ENCODE results near the gene RCN1.

The RCN1 gene

DNA sequence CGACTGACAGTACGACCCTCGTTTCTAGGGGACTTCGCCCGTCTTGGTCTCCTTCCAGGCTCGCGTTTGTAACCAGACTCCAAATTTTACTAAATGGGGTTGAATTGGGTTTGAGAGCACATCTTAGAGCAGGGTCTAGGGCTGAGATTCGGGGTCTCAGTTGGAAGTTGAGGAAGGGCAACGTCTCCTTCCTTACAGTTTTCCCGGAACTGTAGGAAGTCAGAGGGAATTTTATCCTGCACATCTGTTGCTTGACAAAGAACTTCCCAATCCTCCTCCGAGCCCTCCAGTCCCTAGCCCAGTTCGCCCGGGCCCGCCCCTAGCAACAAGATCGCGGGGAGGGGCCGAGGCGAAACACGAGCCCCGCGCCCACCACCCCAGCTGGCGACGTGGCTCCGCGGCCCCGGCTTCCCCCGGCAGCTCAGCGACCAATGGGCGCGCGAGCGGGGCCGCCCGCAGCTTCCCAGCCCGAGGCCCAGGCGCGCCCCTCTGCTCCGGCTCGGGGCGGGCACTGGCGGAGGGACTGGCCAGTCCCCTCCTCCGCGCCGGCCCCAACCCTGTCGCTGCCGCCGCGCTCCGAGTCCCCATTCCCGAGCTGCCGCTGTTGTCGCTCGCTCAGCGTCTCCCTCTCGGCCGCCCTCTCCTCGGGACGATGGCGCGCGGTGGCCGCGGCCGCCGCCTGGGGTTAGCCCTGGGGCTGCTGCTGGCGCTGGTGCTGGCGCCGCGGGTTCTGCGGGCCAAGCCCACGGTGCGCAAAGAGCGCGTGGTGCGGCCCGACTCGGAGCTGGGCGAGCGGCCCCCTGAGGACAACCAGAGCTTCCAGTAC is at the start of gene RCN1:
RCN1 (plus strand) TSS at position 530 of the 826 bp plus-strand sequence; CDS start at position 653, 123 bp downstream.
- Histone ChIP-seq H3K4me3 (ENCODE audit: low read depth, low read length) (peak within 1 kb of the TSS; percentile 52), H3K9ac (peak within 1 kb of the TSS; percentile 61), H2AFZ (peak within 1 kb of the TSS; percentile 95), H3K4me1 (no peaks in the 10 kb centered on the region), H3K79me2 (no peaks in the 10 kb centered on the region), H3K4me2 (ENCODE audit: low read length) (peak within 1 kb of the TSS; percentile 53), H3K27ac (peak within 1 kb of the TSS; percentile 65), H3K36me3 (ENCODE audit: control insufficient read depth, insufficient read depth, low read length) (no peaks in the 10 kb centered on the region), H3K9me3 (ENCODE audit: control insufficient read depth, low read length) (no peaks in the 10 kb centered on the region), H3K27me3 (ENCODE audit: control insufficient read depth, insufficient read depth, low read length) (no peaks in the 10 kb centered on the region)
- TF ChIP-seq, protein P1, sequence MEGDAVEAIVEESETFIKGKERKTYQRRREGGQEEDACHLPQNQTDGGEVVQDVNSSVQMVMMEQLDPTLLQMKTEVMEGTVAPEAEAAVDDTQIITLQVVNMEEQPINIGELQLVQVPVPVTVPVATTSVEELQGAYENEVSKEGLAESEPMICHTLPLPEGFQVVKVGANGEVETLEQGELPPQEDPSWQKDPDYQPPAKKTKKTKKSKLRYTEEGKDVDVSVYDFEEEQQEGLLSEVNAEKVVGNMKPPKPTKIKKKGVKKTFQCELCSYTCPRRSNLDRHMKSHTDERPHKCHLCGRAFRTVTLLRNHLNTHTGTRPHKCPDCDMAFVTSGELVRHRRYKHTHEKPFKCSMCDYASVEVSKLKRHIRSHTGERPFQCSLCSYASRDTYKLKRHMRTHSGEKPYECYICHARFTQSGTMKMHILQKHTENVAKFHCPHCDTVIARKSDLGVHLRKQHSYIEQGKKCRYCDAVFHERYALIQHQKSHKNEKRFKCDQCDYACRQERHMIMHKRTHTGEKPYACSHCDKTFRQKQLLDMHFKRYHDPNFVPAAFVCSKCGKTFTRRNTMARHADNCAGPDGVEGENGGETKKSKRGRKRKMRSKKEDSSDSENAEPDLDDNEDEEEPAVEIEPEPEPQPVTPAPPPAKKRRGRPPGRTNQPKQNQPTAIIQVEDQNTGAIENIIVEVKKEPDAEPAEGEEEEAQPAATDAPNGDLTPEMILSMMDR (IDR thresholded peaks at IDR 0.05), result no peak

DNA sequence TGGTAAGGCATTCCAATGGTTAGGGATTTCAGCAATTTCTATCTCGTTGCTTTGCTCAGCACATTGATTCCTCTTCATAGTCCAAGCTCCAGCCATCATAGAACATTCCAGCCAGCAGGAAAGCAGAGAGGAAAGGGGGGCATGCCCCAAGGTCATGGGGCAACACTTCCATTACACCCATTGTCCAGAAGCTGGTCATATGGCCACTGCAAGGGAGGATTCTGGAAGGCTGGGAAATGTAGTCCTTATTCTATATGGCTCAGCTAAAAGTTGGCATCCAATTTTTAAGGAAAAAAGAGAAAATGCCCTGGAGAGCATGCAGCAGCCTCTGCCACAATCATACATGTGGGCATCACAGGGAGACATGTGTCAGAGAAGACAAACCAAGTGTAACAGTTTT is 47.1 kb upstream of the RCN1 start:
- H3K4me3 ChIP-seq (ENCODE audit: low read depth, low read length), result no peak overlapping the region
- H3K79me2 ChIP-seq, result no peaks in the 10 kb centered on the region
- no peaks in the 10 kb centered on the region for H3K9me3 ChIP-seq (ENCODE audit: control insufficient read depth, low read length)
- no peaks in the 10 kb centered on the region for H3K4me1 ChIP-seq
- TF ChIP-seq, protein P1 (IDR thresholded peaks at IDR 0.05), result no peak
- H3K9ac ChIP-seq, result no peak overlapping the region
- no peaks in the 10 kb centered on the region for H3K36me3 ChIP-seq (ENCODE audit: control insufficient read depth, insufficient read depth, low read length)
- no peak overlapping the region for H3K27ac ChIP-seq
- H2AFZ ChIP-seq, result no peak overlapping the region
- H3K4me2 ChIP-seq (ENCODE audit: low read length), result no peak overlapping the region
- no peaks in the 10 kb centered on the region for H3K27me3 ChIP-seq (ENCODE audit: control insufficient read depth, insufficient read depth, low read length)

DNA sequence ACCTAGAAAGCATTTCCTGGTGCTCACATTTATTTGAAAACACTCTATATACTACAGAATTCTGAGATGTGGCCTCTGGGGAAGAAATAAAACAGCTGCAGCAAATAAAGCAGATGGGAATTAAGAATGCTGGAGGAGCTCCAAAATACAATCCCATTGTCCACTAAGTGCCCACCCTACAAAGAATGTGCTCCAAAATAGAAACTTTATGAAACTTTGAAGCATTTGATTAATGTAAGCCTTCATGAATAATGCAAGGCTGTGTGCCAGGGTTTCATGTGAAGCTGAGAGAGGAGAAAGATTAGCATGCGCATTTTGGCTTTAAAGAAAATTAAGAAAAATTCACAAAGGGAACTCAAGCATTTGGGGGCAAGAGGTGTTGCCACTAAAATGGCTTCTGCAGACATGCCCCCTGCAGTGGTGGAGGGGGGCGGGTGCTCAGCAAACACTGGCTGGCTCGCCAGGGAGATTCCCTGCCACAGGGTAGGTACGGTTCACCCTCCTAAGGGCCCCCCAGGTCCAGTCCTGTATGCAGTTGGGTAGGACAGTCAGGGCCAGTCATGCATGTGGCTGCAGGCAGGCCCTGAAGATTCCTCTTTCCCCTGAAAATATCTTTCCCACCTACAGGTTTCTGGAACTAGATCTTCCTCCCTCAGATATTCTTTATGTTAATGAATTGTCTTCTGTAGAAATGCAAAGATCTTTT is 46.6 kb upstream of the RCN1 start:
- no peaks in the 10 kb centered on the region for H3K27me3 ChIP-seq (ENCODE audit: control insufficient read depth, insufficient read depth, low read length)
- no peaks in the 10 kb centered on the region for H3K4me1 ChIP-seq
- TF ChIP-seq, protein P1 (IDR thresholded peaks at IDR 0.05), result no peak

DNA sequence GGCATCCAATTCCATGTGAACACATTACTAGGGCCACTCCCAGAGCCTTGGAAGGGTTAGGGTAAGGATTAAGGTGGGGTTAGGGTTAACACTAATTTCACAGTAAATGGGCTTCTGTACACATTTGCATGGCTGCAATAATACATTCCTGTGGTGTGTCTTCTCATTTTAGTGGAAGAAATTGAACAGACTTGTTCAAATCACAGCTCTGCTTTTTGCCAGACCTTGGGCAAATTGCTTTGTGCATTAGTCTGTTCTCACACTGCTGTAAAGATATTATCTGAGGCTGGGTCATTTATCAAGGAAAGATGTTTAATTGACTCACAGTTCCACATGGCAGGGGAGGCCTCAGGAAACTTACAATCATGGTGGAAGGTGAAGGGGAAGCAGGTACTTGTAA is 45.4 kb upstream of the RCN1 start:
- Histone ChIP-seq H3K4me1 (no peaks in the 10 kb centered on the region), H3K4me2 (ENCODE audit: low read length) (no peak overlapping the region), H3K27ac (no peak overlapping the region), H3K9me3 (ENCODE audit: control insufficient read depth, low read length) (no peaks in the 10 kb centered on the region), H3K27me3 (ENCODE audit: control insufficient read depth, insufficient read depth, low read length) (no peaks in the 10 kb centered on the region), H3K9ac (no peak overlapping the region), H2AFZ (no peak overlapping the region), H3K36me3 (ENCODE audit: control insufficient read depth, insufficient read depth, low read length) (no peaks in the 10 kb centered on the region), H3K79me2 (no peaks in the 10 kb centered on the region), H3K4me3 (ENCODE audit: low read depth, low read length) (no peak overlapping the region)
- TF ChIP-seq, protein P1 (IDR thresholded peaks at IDR 0.05), result no peak

More for the DNA sequence above, 46.6 kb upstream of the RCN1 start:
- Histone ChIP-seq H3K9ac (no peak overlapping the region), H3K79me2 (no peaks in the 10 kb centered on the region), H3K4me2 (ENCODE audit: low read length) (no peak overlapping the region), H3K36me3 (ENCODE audit: control insufficient read depth, insufficient read depth, low read length) (no peaks in the 10 kb centered on the region), H3K27ac (no peak overlapping the region), H3K4me3 (ENCODE audit: low read depth, low read length) (no peak overlapping the region), H3K9me3 (ENCODE audit: control insufficient read depth, low read length) (no peaks in the 10 kb centered on the region), H2AFZ (no peak overlapping the region)
